Fibroblast of skin of left biceps (primary cell): ENCODE data around the gene SPATA24.
"Not testable (repeated sequence)": the region's sequence is repeated elsewhere in the genome, so short reads cannot be mapped to it uniquely, and the experiment has no call there.

Experiments used
- DNase-seq, 2 experiments: peaks; one replicate each; pipeline ENCODE4 v3.0.0-alpha.2; 2013; ENCODE audit warnings: low read depth in 2 of 2

The SPATA24 gene

DNA sequence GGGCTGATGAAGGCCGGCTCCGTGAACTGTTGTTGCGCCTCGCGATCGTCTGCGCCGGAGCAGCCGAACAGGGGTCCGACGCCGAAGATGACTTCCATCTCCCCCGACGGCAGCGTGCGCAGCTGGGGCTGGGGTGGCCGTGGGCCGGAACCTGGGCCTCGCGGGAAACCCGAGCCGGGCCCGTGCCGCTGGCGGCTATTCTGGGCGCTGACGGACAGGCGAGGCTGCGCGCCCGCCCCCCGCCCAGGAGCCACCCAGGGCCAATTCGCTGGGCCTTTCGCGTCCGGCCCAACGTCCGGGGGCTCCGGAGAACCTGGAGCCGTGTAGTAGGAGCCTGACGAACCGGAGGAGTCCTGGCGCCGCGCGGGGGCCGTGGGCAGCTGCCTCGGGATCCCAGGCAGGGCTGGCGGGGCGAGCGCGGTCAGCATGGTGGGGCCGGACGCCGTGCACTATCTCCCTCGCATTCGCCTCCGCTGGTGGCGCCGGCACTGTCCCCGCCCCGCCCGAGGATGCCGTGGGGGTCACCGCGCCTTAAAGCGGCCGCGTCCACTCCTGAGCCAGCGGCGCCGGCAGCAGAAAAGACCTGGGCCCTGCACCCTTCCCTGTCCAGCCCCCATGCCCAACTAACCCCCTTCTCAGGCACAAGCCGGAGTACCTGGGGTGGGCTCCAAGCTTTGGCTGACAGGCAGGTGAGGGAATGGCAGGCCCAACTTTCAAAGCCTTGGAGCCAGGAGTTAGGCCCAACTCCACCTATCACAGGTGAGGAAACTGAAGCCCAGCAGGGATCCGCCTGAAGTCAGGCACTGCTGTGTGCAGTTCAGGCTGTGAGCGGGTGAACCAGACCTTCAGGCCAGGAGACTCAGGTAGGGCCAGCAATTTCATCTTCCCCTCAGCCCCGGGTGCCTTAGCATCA is 9.0 kb downstream of the SPATA24 start, which contains the start of gene PROB1:
Gene PROB1, minus strand, starts transcription at position 451 of the 913 bp plus-strand sequence. Its CDS starts 23 bp downstream, at position 428.
- DNase-seq, result no peak

DNA sequence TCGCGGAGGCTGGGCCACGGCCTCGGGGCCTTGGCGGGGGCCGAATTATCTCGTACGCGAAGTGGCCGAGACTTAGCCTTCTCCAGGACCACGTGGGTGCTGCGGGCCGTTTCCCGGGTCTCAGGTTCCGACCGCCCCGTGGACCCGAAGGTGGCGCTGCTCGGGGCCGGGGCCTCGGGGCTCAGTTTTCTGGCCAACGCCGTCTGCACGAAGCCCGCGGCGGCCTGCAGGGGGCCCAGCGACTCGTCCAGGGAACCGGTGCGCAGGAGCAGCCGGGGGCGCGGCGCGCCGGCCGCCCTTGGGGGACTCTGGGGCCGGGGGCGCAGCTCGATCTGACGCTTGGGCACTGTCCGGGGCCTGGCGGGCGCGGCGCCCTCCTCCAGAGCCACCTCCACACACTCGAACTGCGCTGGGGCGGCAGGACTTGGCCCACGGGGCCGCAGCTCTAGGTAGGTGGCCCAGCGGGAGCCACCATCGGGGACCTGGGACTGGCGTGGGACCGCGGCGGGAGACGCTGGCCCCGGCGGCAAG is 9.7 kb downstream of the SPATA24 start:
- DNase-seq, result no peak

DNA sequence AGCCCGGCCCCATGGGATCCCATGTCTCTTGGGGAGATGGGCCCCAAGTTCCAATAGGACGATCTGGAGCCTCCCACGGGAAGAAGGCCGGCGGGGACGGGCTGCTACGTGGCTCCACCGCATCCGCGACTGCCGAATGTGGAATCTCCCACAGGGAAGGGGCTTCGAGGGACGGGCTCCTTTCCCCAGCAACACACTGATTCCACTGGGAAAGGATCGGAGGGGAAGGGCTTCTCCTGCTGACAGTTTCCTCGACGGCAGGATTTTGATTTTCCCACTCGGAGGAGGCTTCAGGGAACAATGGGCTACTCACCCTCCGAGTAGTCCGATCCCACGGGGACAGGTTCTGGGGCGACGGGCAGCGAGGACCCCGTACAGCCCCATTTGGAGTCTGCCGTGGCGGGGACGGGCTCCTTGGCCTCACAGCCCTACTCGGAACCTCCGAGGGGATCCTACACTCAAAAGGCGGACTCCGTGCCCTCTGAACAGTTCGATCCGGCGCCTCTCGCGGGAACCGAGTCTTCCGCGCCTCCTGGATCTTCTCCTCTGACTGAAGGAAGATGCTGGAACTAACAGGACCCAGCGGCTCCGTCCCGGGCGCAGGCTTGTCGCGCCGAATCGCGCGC is 10.3 kb downstream of the SPATA24 start:
- no peak for DNase-seq

DNA sequence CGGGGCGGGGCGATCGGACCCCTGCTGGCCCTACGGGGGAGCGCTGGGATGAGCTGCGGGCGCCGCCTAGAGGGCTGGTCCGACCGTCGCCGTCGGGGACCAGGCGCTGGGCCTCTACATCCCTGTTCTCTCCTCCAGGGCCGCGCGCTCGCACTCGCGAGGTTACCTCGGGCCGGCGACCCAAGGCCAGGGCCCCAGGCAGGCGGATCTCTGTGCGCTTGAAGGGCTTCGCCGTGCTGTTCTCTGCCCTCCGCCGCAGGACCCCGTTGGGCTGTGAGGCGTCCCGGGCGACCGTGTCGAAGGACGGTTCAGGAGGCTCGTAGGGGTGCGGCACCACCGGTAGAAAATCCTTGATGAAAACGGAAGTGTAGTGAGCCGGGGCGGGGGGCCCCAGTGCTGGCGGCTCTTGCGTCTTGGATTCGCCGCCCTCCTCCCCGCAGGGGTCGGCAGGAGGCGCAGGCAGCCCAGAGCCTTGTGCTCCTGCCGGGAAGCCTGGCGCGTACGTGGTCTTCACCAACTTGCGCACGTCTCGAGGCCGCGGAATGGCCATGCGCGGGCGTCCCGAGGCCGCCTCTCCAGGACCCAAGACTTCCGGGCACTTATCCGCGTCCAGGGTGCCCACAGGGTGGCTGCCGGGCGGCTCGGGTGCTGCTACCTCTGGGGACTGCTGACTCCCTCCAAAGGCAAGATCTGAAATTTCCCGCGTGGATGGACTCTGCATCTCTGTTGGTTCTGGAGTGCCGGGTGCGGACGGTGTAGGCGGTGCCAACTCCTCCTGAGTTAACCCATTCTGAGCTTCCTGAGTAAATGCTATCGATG is 11.0 kb downstream of the SPATA24 start:
- no peak for DNase-seq

DNA sequence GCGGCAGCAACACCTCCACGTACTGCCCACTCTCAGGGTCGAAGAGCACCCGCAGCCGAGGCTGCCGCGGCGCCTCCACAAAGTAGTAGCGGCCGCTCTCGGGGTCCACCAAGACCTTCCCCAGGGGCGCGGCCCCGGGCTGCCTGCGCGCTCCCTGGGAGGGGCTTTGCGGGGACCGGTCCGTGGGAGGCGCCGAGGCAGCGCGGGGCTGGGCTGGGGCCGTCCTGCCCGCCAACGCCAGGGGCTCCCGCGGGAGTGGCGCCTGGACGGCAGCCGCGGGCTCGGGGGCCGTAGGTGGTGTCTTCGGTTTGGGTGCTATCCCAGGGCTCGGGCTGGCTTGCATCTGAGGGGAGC is 11.6 kb downstream of the SPATA24 start:
- no peak for DNase-seq

DNA sequence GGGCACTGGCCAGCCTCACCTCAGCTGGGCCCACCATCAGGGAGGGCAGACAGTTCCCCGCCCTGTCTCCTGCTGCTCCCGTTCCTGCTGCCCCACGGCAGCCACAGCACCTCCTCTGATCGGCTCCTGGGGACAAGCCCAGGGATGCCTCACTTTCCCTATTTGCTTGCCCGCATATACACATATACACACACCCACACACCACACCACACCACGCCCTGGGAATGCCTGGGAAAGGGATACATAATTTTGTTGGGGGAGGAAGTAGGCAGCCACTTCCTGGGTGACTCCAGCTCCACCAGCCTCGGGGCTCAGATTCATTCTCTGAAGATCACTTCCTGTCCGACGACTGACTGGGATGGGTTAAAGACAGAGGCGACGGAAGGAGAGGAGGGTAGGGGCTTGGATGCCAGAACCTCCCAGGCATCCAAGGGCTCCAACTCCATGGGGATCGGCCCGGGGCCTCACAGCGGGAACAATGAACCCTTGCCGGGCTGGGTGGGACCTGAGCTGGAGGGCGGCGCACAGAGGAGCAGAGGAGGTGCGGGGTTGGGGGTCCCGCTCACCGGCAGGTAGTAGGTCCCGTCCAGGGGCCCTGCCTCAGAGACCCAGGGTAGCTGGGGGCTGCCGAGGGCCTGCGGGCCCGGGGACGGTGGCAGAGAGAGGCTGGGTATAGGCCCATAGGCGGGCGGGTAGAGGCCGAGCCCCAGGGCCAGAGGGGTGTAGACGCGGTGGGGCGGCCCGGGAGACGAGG is 12.1 kb downstream of the SPATA24 start:
- DNase-seq, result no peak

DNA sequence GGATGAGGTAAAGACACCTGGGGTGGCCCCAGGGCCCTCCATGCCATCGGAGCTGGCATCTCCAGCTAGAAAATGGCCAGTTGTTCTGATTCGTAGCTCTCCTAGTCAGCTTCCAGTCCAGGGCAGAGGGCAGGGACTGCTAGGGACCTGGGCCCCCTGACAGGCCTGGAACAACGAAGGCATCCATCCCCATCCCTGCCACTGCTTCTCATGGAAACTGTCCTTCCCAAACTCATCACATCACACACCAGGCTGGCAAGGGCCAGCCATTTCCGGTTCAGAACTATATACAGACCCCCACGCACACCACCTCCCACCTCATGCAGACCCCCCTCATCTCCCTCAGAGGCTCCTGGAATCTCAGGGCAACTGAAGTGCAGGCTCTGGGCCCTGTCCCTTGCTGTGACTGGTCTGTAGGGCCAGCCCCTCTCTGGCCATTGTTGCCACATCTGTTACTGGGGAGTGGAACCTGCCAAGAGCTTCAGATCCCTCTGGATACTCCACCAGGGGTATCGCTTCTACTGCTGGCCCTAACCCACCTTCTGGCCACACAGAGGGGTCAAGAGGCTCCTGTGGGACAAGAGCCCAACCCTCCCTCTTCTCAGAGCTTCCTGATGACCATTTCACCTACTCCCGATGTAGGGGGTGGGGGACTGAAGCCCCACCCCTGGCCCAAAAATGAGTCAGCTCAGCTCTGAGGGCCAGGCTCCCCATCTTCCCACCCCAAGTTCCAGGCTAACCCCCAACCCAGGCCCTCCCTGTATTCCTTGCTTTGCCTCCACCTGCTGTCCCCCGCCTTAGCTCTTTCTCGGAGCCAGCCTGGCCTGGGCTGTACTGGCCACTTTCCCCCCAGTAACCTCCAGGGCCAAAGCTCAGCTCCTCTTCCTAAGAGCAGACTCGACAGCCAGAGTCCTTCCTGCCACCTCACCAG is 13.0 kb downstream of the SPATA24 start:
- no peak for DNase-seq

DNA sequence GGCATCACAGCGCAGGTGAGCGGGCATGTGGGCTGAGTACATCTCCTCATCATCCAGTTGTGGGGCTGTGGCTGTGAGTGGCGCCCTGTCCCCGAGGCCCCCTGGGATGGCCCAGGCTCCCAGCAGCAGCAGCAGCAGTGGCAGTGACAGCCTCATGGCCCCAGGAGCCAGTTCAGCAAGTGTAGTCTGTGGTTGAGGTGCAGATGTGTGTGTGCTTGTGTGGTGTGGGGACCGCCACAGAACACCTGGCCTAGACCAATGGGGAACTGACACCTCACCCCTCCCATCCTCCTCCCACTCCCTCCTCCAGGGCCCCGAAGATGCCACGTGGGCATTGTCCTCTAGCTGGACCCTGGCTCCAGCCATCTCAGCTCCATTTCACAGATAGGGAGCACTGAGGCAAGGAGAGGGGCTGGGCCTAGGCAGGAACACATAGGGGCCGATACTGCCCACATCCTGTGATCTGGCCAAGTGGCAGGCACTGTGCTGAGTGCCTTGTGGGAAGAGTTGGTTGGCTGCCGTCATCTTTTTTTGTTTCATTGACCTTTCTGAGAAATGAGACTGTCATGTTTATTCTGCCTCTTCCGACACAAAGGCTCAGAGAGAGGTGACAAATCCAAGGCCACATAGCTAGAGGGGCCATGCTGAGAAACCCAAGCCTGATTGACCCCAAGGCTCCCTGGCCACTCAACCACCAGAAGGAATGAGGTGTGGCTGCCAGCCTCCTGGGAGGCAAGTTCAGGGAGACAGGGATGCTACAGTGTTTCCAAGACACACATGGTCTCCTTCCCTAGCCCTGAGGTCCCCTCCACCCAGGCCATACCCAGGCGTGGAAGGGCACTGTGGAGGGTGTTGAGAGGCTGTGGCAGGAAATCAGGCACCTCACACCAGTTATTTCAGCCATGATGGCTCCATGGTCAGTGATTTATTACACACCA is 13.9 kb downstream of the SPATA24 start, which contains the start of gene MZB1:
Gene MZB1, minus strand, starts transcription at position 213 of the 938 bp plus-strand sequence. Its CDS starts 57 bp downstream, at position 156.
- no peak for DNase-seq

DNA sequence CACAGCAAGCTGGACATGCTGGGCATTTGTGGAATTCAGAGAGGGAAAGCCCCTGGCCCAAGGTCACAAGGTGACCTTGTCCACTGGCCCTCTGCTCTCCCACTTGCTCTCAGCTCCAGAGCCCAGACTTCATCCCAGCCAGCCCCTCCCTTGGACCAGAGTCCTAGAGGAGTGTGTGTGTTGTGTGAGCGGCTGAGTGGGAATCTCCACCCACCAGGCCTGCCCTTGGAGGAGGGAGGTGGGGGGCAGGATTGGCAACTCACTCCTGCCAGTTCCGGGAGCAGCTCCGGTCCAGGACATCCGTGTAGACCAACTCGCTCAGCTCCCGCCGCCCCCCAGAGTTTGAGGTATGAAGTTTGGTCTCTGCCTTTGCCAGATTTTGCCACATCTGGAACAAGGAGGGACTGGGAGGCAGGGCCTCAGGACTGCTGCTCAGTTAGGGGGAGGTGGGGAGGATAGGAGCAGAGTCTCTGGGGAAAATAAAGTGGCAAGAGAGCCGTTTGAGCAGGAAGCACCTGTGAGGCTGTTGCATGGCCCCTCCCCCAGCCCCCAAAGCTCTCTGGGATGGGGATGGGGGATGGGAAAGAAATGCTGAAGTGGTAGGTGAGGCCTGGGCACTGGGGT is 15.6 kb downstream of the SPATA24 start:
- DNase-seq, result no peak

DNA sequence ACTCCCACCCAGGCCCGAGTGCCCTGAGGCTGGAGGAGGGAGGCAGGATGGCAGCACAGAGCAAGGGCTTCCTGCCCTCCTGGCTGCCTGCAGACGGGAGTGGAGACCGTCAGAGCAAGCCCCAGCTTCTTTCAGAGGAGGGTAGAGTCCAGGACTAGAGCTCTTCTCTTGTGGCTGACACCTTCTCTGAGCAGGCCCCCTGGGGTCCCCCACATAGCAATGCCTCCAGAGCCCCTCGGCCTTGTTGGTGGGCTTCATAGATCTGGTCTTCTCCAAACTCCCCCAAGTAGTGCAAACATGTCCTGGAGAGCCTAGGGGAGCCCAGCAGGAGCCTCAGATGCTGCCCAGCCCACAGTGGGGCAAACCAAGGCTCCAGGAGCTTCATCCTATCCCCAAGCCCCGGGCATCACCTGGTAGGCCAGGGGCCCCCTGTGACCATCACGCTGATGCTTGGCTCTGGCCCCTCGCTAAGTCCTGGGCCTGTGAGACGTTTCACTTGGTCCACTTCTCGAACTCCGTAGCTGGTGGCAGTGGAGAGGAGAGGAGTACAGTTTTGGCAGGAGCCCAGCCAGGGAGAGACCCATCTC is 16.2 kb downstream of the SPATA24 start:
- no peak for DNase-seq

DNA sequence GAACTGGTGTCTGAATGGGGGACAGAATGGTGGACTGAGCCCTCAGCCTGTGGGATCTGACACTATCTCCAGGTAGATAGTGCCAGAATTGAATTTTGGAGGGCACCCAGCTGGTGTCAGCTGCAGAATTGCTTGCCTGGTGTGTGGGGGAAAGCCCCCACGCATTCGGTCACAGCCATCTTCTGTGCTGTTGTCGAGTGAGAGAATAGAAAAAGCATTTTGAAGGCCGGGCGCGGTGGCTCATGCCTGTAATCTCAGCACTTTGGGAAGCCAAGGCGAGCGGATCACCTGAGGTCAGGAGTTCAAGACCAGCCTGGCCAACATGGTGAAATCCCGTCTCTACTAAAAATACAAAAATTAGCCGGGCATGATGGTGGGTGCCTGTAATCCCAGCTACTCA is 16.9 kb downstream of the SPATA24 start:
- not testable (repeated sequence) for DNase-seq

DNA sequence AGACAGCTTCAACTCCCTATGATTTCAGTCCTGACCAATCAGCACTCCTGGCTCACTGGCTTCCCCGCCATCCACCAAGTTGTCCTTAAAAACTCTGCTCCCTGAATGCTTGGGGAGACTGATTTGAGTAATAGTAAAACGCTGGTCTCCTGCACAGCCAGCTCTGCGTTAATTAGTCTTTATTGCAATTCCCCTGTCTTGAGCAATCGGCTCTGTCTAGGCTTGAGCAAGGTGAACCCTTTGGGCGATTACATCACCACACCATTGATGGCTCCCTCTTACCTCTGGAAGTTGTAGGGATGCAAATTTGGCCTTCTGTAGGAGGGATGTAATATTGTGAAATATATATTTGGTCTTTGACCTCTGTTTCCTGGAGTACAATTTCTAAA is 17.8 kb downstream of the SPATA24 start:
- DNase-seq, result no peak

DNA sequence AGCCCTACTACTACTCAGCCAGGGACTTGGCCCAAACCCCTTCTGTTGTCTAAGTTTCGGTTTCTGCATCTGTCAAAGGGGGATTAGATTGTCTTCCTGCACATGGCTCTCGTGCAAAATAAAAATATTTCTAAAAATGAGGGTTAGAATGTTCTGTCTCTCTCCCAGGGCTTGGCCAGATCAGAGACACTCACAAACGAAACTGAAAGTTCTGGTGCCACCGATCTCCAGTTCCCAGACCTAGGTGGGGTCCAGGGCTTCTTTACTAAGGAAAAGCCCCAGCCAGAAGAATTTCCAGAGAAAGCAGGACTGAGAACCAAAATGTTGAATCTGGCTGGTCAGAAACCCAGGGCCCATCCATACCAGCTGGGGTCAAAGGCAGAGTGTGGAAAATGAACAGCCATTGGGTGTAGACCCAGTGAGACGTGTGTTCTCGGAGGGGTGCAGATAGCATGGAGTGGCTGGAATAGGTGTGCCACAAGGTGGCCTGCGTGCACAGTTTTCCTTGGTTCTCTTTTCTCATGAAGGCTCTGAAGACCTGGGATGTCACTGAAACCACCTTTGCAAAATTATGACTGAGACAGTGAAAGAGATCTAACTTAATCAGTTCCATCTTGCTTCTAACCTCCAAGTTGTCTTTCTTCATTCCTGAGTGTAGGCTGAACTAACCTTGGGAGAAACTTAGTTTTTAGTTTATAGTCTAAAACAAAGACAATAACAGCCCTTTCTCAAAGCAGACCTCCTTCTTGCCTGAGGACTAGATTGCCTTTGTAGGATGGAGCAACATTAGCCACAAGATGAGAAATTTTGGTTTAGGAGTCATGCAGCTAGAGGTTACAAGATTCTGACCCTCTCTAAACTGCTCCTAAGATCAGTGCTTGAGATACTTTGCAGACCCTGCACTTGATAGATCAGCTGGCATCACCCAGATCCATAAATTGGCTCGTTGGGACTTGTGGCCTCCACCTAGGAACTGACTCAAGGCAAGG is 18.5 kb downstream of the SPATA24 start:
- no peak for DNase-seq

DNA sequence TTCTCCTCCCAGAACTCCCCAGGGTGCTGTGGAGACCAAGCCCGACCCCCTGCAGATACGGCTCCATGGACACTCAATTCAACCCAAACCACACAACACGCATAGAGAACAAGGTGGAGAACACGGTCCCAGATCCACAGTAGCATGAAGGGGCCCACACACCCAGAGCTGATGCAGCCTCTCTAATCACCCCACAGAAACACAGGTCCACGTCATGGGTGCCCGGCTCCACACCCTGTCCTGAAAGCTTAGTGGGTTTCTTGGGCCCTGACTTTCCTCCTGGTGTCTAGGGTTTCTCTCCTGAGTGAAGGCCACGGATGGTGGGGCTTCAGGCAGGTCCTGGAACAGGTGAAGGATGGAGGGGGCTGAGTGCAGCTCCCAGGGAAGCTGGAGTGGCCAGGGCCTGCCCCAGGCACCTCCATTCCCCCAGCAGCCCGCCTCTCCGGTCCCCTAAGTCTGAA is 19.3 kb downstream of the SPATA24 start:
- DNase-seq, result no peak

DNA sequence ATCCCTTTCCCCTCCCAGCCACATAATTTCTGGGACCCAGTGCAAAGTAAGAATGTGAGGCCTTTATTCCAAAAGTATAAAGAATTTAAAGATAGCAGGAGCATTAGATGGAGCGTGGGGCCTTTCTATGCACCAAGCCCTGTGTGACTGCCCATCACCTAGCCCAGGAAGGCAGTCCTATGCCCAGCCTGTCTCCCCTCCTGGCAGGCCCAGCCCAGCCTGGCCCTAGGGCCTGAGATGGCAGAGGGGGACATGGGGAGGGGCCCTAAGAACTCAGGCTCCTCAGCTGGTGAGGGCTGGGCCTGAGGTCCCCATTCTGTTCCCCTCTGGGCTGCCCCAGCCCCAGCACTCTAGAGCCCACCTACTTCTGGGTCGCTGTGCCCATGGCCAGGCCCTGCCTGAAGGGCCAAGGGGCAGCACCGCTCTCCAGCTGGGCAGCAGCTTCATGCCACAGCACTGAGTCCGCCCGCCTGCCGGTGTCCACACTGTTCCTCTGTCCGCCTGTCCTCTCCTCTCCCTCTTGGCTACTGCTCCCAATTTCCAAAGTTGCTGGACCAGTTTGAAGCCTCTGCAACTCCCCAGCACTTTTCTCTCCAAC is 19.8 kb downstream of the SPATA24 start:
- DNase-seq, result no peak

DNA sequence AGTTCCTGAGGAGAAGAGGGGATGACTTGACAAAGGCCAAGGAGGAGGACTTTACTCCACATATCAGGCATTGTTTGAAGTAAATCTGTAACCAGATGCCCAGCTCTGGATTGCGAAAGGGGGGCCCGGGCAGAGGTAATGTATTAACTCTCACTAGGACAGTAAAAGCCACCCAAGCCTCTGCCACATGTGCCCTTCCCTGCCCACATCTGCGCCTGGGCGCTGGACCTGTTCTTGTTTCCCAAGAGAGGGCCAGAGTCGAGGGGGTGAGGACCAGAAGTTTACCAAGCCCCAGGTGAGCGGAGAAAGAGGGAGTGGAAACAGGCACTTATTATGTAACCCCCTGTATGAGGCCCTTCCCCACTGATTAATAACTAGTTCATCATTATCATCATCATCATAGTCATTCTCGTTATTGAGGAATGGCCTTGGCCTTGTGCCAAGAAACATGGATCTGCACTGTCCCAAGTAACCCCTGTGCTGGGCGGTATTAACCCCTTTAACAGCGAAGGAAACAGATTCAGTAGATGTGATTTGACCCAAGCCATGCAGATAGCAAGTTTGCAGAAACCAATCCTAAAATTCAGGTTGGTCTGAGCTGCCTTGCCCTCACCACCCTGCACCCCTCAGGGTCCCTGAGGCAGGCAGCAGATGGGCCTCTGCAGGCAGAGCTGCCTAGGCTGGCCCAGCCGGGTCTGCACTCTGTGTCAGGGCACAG is 20.5 kb downstream of the SPATA24 start, which contains the start of gene SLC23A1:
Gene SLC23A1, minus strand, starts transcription at position 23 of the 718 bp plus-strand sequence. CDS start 44 bp downstream, outside the sequence.
- no peak for DNase-seq
